Stimulated activated CD8-positive, alpha-beta memory T cell treated with anti-CD3 and anti-CD28 coated beads, Interleukin-12 subunit alpha, Interleukin-12 subunit beta, amount 100 ng/mL, for 24 hours (primary cell): ENCODE data around the gene IL13.
"Not testable (repeated sequence)": the region's sequence is repeated elsewhere in the genome, so short reads cannot be mapped to it uniquely, and the experiment has no call there.

Experiments used
- DNase-seq: peaks from one replicate; pipeline ENCODE4 v3.0.0-alpha.2; 2020; ENCODE audit errors: extremely low read depth

The IL13 gene

DNA sequence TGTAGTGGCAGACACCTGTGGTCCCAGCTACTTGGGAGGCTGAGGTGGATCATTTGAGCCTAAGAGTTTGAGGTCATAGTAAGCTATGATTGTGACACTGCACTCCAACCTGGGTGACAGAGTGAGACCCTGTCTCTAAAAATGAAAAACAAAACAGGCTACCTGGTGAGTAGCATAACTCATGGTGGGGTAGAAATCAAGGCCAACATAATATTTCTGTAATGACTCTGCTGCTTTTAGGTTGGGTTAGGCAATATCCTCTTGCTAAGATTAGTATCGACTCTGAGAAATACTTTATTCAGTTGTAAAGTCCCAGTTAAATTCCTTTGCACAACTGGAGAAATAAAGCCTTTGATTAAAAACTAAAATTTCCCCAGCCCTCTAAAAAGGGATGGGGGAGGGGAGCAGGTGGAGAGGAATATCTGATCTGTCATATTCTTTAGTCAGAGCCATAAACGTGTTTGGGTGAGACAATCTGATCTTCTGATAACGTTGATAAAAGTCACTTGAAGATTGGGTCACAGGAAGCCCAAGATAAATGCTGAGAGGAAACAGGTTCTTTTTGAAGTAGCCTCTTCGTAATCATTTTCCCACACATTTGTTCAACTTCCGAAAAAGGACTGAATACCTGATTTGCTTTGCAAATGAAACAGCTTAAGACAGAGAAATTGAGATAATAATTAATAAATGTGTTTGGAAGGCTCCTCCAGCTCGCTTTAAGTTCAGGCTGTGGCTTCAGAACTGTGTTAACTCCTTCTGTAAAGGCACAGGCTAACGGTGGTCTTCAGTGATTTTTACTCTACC, 30.8 kb downstream of the IL13 start:
- no peak for DNase-seq

DNA sequence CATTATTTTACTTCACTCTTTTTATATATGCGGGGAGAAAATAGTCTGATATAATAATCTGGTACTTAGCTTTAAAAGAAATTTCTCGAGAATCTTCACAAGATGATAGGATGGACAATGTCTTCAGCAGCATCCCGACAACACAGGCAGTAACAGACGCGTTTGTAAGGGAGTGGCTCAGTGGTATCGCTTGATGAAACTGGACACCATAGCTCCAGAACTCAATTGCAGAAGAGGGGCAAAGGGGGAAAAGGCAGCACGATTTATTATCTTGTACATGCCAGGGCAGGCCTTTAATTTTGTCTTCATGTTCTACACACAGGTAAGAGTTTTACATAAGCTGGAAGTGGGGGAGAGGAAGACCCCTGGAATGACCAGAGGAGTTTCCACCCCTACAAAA, 31.5 kb downstream of the IL13 start:
- no peak for DNase-seq

DNA sequence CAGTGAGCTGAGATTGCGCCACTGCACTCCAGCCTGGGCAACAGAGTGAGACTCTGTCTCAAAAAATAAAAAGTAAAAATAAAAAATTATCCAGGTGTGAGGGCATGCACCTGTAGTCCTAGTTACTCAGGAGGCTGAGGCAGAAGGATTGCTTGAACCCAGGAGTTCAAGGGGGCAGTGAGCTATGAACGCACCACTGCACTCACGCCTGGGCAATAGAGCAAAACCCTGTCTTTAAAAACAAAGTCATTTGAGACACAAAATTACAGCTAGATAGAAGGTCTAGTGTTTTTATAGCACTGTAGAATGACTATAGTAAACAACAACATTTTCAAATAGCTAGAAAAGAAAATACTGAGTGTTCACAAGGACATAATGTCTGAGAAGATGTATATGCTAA, 32.2 kb downstream of the IL13 start:
- no peak for DNase-seq

DNA sequence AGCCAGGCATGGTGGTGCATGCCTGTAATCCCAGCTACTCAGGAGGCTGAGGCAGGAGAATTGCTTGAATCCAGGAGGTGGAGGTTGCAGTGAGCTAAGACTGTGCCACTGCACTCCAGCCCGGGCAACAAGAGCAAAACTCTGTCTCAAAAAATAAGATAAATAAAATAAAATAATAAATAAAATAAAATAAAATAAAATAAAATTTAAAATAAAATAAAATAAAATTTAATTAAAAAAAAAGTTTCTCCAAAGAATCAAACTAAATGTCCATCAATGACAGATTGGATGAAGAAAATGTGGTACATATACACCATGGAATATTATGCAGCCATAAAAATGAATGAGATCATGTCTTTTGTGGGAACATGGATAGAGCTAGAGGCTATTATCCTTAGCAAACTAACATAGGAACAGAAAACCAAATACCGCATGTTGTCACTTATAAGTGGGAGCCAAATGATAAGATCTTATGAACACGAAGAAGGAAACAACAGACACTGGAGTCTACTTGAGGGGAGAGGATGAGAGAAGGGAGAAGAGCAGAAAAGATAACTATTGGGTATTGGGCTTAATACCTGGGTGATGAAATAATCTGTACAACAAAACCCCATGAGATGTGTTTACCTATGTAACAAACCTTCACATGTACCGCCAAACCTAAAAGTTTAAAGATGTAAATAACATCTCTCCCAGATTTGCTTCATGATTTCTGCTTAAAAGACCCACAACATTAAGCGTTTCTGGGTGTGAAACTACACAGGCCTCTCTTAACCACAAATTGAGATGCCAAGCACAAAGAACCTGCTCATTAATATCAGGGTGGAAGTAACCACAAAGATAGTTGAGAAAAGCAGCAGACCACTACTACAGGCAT, 34.0 kb downstream of the IL13 start:
- not testable (repeated sequence) for DNase-seq

DNA sequence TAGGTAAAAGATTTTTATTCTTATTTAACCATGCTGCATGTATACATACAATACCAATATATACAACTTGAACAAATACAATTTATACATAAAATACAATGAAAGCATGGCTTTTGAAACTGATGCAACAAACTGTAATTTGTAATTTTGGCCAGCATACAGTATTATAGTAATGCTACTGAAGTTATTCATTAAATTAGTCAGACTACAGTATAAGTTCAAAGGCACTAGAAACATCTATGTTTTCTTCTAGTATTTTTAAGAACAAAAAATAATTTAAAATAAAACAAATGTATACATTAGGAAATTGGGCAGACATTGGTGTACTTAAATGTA, 34.6 kb downstream of the IL13 start:
- DNase-seq = no peak

- DNase-seq = no peak
Measured at GRCh38 chr5:132695956-132696355, 38.0 kb downstream of the IL13 start.

DNA sequence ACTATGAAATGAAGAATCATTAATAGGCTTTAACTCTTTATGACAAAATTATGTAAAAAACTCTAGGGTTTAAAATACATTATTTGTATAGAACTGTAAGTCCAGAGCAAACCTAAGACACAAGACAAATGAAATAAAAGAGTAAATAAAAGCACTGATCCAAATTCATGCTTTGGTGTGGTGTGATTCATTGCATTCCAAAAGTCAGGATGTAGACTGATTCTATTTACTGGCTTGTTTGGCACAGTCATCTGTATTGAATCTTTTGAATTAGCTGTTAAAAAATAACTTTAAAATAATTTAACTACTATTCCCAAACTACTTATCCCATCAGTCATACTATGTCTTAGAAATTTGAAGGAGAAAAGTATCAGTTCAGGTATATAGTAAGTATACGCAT, 46.9 kb downstream of the IL13 start:
- no peak for DNase-seq

DNA sequence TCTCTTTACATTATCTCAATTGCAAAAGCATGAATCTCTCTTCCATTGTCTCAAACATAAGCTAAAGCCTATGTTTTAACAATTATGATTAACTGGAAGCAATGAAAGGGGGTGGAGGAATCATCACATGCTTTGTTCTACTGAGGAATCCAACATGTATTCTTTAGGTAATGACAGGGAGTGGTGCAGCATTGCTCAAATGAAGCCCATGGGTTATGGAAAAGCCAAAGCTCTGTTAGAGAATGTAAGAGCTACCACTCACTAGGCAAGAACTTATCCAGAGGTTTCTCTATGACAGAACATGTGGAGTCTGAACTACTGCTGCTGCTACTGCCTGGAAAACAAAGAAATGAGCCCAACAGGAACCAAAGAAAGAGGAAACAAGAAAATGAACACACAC, 50.7 kb downstream of the IL13 start:
- DNase-seq = no peak
